ENCODE data around the gene PLS1. TPM values are rescaled to one million over a fixed set of nuclear protein-coding genes. Genes with fewer than 3 reads are reported as not detected.
"Not testable (repeated sequence)": the region's sequence is repeated elsewhere in the genome, so short reads cannot be mapped to it uniquely, and the experiment has no call there.

The PLS1 gene
- total RNA-seq, 1 experiment from 2014 or later: 38.8 TPM

DNA sequence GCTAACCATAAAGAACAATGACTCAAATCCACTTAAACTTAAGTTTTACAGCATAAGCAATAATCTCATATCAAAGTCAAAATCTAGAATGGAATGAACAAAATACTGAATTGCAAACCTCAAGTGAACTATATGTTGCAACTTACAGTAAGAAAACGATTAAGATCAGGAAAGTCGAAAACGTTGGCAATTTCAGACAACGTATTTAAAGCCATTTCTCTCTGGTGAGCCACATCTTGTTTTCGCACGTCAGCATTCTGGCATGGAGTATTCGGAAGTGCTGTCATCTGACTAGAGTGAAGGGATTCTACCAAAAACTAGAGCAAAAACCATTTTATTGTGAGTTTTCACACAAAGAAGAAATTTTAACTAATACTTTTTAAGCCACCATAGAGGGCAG is 46.2 kb upstream of the PLS1 start:
- DNase-seq (ENCODE audit: low read depth, low spot score) (no peak), ATAC-seq (no peak)
- intact Hi-C loops (cut with micrococcal nuclease): no loop called here
- CTCF ChIA-PET: no interaction called here
- TF ChIP-seq, protein P1, sequence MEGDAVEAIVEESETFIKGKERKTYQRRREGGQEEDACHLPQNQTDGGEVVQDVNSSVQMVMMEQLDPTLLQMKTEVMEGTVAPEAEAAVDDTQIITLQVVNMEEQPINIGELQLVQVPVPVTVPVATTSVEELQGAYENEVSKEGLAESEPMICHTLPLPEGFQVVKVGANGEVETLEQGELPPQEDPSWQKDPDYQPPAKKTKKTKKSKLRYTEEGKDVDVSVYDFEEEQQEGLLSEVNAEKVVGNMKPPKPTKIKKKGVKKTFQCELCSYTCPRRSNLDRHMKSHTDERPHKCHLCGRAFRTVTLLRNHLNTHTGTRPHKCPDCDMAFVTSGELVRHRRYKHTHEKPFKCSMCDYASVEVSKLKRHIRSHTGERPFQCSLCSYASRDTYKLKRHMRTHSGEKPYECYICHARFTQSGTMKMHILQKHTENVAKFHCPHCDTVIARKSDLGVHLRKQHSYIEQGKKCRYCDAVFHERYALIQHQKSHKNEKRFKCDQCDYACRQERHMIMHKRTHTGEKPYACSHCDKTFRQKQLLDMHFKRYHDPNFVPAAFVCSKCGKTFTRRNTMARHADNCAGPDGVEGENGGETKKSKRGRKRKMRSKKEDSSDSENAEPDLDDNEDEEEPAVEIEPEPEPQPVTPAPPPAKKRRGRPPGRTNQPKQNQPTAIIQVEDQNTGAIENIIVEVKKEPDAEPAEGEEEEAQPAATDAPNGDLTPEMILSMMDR (IDR thresholded peaks at IDR 0.05 in 2 of 3, conservative IDR thresholded peaks at IDR 0.05 in 1 of 3; ENCODE audit: borderline replicate concordance in 1 of 3, insufficient read depth in 1 of 3, low read depth in 2 of 3, low read length in 2 of 3): no peak
- TF ChIP-seq CEBPB (IDR thresholded peaks at IDR 0.05; ENCODE audit: low read depth): no peak
- TF ChIP-seq SRF (IDR thresholded peaks at IDR 0.05; ENCODE audit: low read depth): no peak
- TF ChIP-seq ELF1 (IDR thresholded peaks at IDR 0.05; ENCODE audit: borderline replicate concordance, low read depth): no peak
- TF ChIP-seq EGR1 (IDR thresholded peaks at IDR 0.05; ENCODE audit: low read depth): no peak
- TF ChIP-seq EZH2 (IDR thresholded peaks at IDR 0.05): no peak
- no peak for TF ChIP-seq ZNF274 (IDR thresholded peaks at IDR 0.05; ENCODE audit: low read depth, low read length)
- Histone ChIP-seq H3K27me3 (ENCODE audit: insufficient read depth, low read length) (no peaks in the 10 kb centered on the region), H4K20me1 (ENCODE audit: insufficient read depth) (0 out of 2 replicates have a peak, but pooled peaks cover 2% of the 10 kb centered on the region), H3K9me2 (ENCODE audit: insufficient read depth) (no peaks in the 10 kb centered on the region), H3K4me3 (replicated peaks in 1 of 2; ENCODE audit: low read depth in 1 of 2, low read length in 2 of 2) (no peak overlapping the region), H3K9me3 (ENCODE audit: control insufficient read depth in 1 of 2, insufficient read depth in 1 of 2, low read depth in 1 of 2, low read length in 2 of 2) (no peaks in the 10 kb centered on the region), H3K79me2 (ENCODE audit: insufficient read depth, low read length) (no peaks in the 10 kb centered on the region), H3K4me1 (ENCODE audit: control insufficient read depth in 1 of 2, insufficient read depth in 2 of 2, low read length in 2 of 2) (no peaks in the 10 kb centered on the region), H2AFZ (ENCODE audit: low read depth, low read length, poor library complexity, severe bottlenecking) (no peak overlapping the region), H3K4me2 (ENCODE audit: low read length) (no peak overlapping the region), H3K36me3 (ENCODE audit: control insufficient read depth in 1 of 2, insufficient read depth in 2 of 2, low read length in 2 of 2) (peaks cover 5 to 19% of the 10 kb centered on the region in 2 experiments; a peak in 3 of 4 replicates), H3K9ac (ENCODE audit: low read length) (no peak overlapping the region), H3K27ac (ENCODE audit: low read depth, low read length) (no peak overlapping the region)
- POLR2A ChIA-PET: no interaction called here
- no TSS peak for BruUV-seq (replicated peaks)
- RAD21 ChIA-PET (ENCODE audit: low non-redundant PET in 1 of 2, low total read pairs in 2 of 2, uncharacterized antibody in 2 of 2, unreplicated experiment in 2 of 2): no interaction called here

DNA sequence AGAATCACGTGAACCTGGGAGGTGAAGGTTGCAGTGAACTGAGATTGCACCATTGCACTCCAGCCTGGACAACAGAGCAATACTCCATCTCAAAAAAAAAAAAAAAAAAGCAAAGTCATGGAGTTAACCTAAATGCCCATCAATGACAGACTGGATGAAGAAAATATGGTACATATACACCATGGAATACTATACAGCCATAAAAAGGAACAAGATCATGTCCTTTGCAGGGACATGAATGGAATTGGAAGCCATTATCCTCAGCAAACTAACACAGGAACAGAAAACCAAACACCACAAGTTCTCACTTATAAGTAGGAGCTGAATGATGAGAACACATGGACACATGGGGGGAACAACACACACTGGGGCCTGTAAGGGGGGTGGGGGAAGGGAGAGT is 43.6 kb upstream of the PLS1 start:
- POLR2A ChIA-PET; H3K4me1 ChIP-seq (ENCODE audit: control insufficient read depth in 1 of 2, insufficient read depth in 2 of 2, low read length in 2 of 2); H4K20me1 ChIP-seq (ENCODE audit: insufficient read depth); BruUV-seq (replicated peaks); H3K27ac ChIP-seq (ENCODE audit: low read depth, low read length); DNase-seq (ENCODE audit: low read depth, low spot score); RAD21 ChIA-PET (ENCODE audit: low non-redundant PET in 1 of 2, low total read pairs in 2 of 2, uncharacterized antibody in 2 of 2, unreplicated experiment in 2 of 2); H3K4me2 ChIP-seq (ENCODE audit: low read length); H3K9me2 ChIP-seq (ENCODE audit: insufficient read depth); H3K4me3 ChIP-seq (replicated peaks in 1 of 2; ENCODE audit: low read depth in 1 of 2, low read length in 2 of 2); H3K27me3 ChIP-seq (ENCODE audit: insufficient read depth, low read length); H2AFZ ChIP-seq (ENCODE audit: low read depth, low read length, poor library complexity, severe bottlenecking); CTCF ChIA-PET; H3K9me3 ChIP-seq (ENCODE audit: control insufficient read depth in 1 of 2, insufficient read depth in 1 of 2, low read depth in 1 of 2, low read length in 2 of 2); H3K9ac ChIP-seq (ENCODE audit: low read length); ATAC-seq; H3K79me2 ChIP-seq (ENCODE audit: insufficient read depth, low read length); intact Hi-C loops (cut with micrococcal nuclease): not testable (repeated sequence)
- peaks cover 19 to 28% of the 10 kb centered on the region in 2 experiments for H3K36me3 ChIP-seq (ENCODE audit: control insufficient read depth in 1 of 2, insufficient read depth in 2 of 2, low read length in 2 of 2)

Measured in HCT116 (cell line).